ENCODE data around the gene TRIM50.
"Not testable (repeated sequence)": the region's sequence is repeated elsewhere in the genome, so short reads cannot be mapped to it uniquely, and the experiment has no call there.

Gene TRIM50

DNA sequence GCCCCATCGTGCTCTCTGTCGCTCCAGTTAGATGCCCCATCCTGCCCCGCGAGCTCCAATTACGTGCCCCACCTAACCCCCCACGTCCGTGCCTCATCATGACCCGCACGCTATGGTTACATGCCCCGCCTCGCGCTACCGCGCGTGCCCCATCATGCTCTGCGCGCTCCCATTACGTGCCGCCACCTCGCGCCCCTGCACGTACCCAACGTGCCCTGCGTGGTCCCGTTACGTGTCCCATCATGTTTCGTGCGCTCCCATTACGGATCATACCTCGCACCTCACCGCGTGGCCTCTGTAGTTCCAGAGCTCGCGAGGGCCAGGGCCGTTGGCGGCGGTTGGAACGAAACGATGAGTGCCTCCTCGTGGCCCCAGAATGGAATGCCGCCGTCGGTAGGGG is at the start of gene TRIM50, which contains the start of gene FKBP6:
Gene TRIM50, minus strand, starts transcription at position 161 of the 400 bp plus-strand sequence. CDS start 3,295 bp downstream, outside the sequence.
Gene FKBP6, plus strand, starts transcription at position 240 of the 400 bp plus-strand sequence. CDS start 268 bp downstream, outside the sequence.
- not testable (repeated sequence) for DNase-seq

DNA sequence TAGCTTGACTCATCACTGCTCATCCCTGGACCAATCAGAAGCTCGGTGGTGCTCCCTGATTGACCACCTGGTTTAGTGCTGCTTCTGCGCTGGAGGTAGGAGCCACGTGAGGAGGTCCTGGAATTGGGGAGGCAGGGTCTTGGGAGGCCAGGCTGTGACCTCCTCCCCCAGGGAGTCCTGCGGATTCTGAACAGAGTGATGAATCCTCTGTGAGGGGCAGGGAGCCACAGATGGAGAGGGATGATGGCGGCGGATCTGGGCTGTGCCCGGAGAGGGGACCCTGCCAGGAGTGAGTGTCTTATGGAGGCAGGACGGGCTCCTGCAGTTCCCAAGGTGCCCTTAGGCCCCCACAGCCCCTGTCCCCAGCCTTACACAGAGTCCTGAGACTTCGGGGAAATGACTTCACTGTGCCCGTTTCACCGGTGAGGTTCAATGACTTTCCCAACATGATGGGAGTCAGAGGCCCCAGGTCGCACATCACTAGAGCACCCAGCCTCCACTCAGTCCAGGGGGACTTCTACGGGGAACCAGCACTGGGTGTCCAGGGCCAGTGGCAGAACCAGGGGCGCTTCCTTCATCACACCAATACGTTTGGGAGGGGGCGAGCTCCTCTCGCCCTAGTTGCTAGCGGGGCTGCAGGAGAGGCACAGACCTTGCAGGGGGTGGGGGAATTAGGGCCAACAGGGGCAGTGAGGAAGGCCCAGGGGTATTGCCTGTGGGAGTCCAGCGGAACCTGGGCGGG is 49.0 kb upstream of the TRIM50 start:
- ATAC-seq (no peak), DNase-seq (no peak)

More for the DNA sequence above, at the start of gene TRIM50, which contains the start of gene FKBP6:
- not testable (repeated sequence) for ATAC-seq

DNA sequence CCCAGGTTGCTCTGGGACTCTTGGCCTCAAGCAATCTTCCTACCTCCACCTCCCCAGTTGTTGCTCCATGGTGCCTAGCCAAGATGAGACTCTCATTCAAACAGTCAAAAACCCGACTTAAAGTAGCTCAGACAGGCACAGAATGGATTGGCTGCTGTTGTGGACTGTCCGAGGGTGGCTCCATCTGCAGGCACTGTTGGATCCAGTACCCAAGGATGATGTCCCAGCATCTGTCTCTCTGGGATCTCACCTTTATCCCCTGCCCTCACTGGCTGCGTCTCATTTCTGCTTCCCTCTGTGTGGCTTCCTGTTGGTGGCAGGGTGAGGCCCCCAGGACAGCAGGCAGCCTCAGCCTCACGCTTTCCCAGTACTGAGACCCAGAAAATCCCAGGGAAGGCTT is 48.4 kb upstream of the TRIM50 start:
- not testable (repeated sequence) for ATAC-seq, DNase-seq

DNA sequence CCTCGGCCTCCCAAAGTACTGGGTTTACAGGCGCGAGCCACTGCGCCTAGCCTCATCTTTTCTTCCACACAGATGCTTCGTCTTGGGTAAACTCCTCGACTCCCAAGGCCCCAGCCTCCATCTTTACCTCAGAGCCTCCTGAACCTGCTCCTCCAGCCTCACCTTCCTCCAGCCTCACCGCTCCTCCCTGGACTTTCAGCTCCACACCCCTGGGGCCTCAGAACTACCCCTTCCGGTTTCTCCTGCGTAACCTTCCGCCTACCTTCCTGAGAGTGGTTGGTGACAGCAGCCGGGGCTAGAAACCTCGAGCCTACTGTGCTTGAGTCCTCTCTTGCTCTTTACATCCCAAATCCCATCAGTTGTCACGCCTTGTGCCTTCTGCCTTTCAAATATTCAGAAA is 45.9 kb upstream of the TRIM50 start:
- ATAC-seq: no peak
- DNase-seq: no peak

DNA sequence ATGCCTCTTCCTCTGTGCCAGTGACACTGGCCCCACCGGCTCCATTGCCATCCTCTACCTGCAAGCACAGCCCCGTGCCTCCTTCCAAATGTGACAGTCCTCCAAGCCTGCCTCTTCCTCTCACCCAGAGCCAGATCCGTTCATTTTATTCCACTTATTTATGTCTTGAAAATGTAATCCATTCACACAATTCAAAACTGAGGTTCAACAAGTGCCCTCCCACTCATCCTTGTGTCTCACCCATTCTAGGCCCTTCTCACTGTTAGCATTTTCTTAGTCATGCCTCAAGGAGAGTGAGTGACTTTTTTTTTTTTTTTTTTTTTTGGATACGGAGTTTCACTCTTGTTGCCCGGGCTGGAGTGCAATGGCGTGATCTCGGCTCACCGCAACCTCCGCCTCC is 41.7 kb upstream of the TRIM50 start:
- DNase-seq (no peak), ATAC-seq (no peak)

DNA sequence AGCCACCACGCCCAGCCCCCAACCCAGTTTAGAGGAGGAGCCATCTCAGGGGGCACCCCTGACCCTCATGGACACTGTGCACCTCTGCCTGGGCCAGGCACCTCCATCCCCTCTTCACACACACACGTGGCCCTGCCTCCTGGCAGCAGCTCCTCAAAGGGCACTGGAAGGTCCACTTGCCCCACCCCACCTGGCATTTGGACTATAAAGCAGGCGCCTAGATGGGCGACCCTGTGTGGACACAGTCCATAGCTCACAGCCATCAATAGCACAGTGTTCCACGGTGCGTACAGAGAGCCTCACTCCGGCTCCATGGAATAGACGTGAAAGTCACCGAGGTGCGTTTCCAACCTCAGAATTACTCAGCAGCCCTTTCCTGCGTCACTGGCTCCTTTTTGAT is 41.1 kb upstream of the TRIM50 start:
- DNase-seq (no peak), ATAC-seq (no peak)

DNA sequence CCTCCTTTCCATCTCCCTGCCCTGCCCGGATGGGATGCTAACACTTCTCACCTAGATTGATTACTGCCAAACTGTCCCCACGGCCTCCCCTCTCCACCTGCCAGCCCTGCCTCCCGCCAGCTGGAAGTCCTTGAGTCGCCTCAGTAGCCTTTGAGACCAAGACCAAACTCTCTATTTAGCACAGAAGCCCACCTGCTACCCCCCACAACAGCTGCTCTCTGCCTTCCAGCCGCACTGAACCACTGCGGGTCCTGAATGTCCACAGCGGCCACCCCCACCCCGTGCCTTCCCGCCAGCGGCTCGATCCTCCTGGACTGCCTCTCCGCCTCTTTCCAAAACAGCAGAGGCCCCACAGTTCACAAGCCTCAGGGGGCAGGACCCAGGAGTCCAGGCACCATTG is 39.1 kb upstream of the TRIM50 start:
- DNase-seq: no peak
- no peak for ATAC-seq

DNA sequence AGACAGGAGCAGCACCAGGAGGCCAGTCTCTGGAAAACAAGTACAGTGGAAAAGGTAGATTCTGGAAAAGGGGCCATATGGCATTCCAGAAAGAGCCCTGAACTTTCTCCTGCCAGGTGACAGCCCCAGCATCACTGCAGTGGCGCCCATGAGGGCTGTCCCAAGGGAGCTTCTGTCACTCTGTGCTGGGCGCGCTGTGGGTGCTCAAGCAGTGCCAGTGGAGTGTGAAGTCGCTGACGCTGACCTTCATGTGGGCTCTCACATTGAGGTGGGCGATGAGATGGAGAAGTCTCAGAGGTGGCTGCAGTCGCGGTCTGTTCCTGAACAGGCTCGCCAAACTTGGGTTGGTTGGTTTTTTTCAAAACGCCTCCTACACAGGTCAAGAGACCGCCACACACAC is 38.2 kb upstream of the TRIM50 start:
- no peak for ATAC-seq
- DNase-seq: no peak

DNA sequence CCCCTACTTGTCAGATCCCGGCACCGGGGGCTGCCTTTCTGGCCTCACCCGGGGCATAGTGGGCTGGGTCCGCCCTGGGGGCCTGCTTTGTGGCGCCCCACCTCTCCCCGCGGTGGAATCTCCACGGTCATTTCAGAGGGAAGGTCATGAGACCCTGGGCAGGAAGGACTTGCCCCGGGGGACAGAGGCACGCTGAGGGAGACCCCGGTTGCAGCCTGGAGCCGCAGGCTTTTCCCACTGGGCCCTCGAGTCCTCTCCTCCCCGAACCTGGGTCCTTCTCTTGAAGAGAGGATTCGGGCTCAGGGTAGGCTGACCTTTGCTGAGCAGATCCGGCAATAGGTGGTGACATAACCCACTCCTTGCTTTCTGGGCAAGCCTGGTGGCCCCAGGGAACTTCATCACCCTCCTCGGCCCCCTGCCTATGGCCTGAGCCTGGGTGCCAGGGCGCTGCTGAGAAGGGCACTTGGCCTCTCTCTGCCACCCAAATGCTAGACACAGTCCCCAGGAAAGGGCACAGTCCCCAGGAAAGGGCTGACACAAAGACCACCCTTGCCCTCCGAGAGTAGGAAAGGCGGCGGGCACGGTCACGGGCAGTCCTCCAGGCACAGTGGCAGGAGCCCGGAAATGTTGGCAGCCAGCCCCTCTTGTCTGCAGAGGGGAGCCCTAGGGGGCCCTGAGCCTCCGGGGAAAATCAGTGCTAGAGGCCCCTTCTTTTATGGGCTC is 36.3 kb upstream of the TRIM50 start:
- ATAC-seq: no peak
- no peak for DNase-seq

DNA sequence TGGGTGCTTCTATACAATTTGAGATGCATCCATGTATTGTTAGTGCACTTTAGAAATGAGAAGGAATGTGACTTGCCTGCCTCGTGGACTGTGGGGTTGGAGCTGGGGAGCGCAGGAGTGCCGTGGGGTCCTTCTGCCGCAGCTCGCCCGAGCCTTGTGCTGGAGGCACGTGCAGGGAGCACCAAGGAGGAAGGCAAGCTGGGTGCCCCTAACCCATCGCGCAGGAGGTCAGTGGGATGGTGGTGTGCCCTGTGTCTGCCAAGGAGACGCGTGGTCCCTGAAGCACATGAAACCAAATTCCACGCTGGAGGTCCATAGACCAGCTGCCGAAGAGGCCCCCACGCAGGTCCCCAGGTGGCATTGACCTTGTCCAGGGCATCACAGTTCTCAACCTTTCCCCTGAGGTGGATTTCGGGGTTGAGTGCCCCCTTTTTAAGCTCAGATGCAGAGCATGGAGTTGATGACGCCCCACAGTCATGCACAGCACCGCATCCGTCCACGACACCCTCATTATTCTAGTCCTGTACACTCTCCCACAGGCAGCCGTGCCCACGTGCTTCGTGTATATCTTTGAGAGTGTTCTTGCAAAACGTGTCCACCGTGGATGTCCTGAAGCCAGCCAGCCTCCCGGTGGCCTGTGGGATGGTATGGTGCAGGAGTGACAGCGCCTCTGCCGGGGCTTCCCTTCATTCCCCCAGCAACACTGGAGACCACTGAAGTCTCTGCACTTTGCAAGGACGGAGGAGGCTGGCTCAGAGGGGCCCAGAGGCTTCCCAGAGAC is 35.5 kb upstream of the TRIM50 start:
- ATAC-seq (no peak), DNase-seq (no peak)

DNA sequence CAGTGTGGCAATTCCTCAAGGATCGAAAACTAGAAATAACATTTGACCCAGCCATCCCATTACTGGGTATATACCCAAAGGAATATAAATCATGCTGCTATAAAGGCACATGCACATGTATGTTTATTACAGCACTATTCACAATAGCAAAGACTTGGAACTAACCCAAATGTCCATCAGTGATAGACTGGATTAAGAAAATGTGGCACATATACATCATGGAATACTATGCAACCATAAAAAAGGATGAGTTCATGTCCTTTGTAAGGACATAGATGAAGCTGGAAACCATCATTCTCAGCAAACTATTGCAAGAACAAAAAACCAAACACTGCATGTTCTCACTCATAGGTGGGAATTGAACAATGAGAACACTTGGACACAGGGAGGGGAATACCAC is 32.7 kb upstream of the TRIM50 start:
- DNase-seq, ATAC-seq: not testable (repeated sequence)

DNA sequence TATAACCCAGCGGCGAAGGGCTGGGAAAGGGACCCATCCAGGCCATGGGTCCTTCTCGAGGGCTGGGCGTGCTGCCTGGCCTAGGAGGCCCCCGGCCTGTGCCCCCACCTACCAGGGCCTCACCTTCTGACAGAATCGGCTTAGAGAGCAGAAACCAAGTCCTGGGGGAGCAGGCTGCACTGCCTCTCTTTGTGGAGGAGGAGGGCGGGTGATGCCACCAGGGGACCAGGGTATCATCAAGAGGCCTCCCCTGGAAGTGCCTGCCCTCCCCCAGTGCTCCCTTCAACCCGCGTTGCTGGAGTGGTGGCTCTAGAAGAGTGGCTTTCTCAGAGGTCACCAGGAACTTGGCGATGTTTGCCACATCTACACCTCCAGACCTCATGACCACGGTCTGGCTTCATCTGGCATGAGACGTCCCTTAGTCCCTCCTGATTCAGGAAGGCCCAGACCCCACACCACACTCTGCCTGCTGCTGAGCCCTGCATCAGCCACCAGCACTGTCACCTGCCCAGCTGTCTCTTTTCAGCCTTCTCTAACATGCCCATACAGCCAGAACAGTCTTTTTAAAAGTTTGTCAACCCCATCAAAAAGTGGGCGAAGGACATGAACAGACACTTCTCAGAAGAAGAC is 32.0 kb upstream of the TRIM50 start:
- DNase-seq: no peak
- ATAC-seq: no peak

DNA sequence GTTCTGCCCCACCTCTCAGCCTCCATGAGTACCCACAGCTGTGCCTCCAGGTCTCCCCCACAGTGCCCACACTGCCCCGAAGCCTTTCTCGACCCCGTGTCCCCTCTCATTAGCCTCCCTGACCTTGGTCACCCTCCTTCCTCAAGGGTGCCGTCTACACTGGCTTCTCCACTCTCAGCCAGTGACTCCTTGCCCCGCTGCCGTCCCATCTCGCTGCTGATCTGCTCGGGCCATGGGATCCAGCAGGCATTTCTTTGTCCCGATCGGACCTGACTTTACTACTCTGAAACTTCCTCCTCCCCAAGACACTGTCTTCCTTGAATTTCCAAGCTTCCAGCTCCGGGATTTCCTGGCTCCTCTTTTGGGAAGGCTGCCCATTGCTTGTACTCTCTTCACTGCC is 31.4 kb upstream of the TRIM50 start:
- no peak for DNase-seq

DNA sequence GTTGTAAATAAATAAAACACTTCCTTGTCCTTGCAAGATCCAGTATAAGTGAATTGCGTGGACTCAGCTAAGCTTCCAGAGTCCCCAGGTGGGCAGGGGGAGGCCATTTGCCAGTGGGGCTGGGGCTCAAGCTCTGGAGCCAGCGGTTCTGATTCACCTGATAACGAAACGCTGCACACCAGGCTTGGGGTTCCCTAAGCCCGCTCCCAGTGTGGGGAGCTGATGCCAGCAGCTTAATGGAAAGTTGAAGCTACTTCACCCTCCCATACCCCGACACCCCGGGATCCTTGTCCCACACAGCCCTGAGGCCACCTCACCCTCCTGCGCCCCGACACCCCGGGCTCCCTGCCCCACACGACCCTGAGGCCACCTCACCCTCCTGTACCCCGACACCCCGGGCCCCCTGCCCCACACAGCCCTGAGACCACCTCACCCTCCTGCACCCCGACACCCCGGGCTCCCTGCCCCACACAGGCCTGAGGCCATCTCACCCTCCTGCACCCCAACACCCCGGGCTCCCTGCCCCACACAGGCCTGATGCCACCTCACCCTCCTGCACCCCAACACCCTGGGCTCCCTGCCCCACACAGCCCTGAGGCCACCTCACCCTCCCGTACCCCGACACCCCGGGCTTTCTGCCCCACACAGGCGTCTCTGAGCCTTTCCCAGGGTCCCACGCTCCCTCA is 30.9 kb upstream of the TRIM50 start:
- DNase-seq: no peak
- ATAC-seq: no peak

More for the DNA sequence above, 31.4 kb upstream of the TRIM50 start:
- ATAC-seq: peak; percentile 23

DNA sequence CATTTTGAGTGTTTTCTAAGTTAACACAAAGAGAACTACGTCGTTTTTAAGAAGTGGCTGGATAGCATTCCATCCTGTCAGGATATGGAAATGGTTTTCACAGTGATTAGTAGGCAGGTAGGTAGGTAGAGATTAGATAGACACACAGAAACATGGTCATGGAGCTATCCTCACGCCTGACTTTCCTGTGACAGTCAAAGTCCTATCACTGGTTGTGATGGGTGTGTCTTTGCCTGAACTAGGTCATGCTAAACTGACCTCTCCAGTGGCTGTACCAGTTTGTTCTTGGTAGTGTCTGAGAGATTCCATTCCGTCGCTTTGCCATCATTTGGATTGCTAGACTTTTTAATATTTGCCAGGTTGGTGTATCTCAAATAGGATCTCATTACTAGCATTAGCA is 28.3 kb upstream of the TRIM50 start:
- ATAC-seq (no peak), DNase-seq (no peak)

DNA sequence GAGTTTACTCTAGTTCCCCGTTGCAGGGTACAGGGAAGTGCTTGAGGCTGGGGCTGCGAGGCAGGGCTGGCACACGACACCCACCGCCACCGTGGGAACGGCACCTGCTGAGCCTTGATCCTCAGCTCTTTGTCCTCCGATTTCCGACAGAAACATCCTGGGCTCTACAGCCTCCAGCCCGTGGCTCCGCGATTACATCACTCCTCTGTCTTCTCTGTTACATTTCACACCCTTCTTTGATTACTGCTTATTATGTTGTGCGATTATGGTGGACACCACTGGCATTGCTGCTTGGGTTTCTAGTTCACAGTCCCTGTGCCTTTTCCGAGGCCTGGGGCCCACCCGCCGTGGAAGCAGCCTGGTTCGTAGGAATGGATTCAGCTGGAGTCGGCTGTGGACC is 26.9 kb upstream of the TRIM50 start:
- no peak for DNase-seq
- no peak for ATAC-seq

DNA sequence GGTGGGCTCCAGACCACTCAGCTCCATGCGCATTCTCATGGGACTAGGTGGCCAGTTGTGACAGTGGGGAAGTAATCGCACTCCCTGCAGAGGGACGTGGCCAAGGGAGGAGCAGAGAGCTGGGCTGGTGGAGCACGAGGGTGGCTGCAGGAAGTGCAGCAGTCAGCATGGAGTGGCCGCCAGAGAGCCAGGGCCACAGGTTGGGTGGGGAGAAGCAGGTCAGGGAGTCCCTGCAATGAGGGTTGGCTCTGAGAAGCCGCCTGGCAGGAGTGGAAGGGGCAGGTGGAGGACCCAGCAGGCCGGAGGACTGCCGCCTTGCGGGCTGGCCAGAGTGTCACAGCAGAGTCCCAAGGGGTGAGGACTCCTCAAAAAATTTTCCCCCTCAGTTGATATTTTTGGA is 26.3 kb upstream of the TRIM50 start:
- DNase-seq: no peak
- ATAC-seq: no peak

DNA sequence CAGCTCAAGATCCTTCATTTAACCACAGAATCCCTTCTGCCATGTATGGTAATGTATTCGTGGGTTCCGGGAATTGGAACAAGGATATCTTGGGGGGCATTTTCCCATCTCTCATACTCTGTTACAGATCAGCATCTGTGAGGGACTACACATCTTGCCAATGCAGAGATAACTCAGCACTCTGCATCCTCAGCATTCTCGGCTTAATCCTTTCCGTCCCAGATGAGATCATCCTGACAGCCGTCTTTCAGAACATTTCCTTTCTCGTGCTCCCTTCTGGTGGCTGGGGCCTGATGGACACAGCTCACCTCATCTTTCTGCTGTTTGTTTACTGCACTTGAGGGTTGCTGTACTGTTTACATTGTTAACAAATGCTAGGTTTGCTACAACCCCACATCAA is 25.4 kb upstream of the TRIM50 start:
- ATAC-seq: no peak
- no peak for DNase-seq

DNA sequence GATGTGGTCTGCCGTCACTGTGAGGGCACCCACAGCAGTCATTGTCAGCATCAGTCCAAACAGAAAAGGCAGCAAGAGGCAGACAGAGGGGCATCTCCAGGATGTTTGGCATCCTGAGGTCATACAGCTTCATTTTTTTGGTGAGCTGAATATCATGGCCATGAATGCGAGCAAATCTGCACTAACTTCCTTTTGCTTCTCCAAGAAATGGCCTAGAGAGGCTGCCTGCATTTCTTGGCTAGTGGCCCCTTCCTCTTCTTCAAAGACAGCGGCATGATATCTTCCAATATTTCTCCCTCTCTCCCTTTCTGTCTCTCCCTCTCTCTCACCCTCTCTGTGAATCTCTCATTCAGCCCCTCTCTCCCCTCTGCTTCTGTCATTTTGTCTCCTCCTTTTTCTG is 24.9 kb upstream of the TRIM50 start:
- no peak for DNase-seq
- no peak for ATAC-seq

DNA sequence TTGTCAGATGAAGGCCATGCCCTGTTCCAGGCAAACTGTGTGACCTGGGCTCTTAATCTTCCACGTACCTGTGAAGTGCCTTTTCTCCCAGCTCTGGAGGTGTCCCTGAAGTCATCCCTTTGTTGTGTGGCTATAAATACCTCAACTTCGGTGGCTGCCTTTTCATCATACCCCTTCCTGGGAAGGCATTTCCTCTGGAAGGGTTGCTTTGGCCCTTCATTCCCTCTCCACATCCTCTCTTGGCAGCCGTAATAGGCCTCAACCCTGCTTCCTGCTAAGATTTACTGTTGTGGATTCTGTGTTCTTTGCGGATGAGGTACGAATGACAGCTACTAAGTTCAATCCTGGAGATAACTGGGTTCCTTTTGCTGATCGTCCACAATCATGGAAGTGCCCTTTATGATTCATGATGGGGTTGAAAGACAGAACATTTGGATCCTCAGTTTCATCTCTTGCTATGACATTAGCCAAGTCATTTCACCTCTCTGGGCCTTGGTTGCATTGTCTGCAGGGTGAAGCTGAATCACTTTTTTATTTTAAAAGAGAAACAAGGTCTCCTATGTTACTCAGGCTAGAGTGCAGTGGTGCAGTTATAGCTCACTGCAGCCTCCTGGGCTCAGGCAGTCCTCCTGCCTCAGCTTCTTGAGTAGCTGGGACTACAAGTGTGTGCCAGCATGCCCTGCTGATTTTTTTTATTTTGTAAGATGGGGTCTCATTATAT is 23.7 kb upstream of the TRIM50 start:
- DNase-seq (no peak), ATAC-seq (peak; percentile 22)

Measured in stimulated activated naive CD8-positive, alpha-beta T cell treated with anti-CD3 and anti-CD28 coated beads, Interleukin-15, Interleukin-2, amounts not matched to agents 100 U/mL and 50 U/mL, for 24 hours (primary cell).